IMR-90 (cell line): ENCODE data around the gene CCDC152. TPM values are rescaled to one million over a fixed set of nuclear protein-coding genes. Genes with fewer than 3 reads are reported as not detected.

Source experiments
- ATAC-seq: fragments of 200-7000 bp; cut with Tn5 transposase; 2 replicates; pipeline ENCODE4 v1.9.1; 2020; ENCODE audit warnings: low read depth, mild to moderate bottlenecking, moderate library complexity
- BruUV-seq: library from RNA; stranded (reverse); fragments of 400-500 nt; replicated peaks from 2 replicates; lab custom pipeline; 2021; lab: Mats Ljungman, UMichigan
- CTCF ChIA-PET: fragments of 300-600 bp; formaldehyde crosslinking; extraction: SDS; loops from one replicate; lab custom pipeline; 2021; ENCODE audit warnings: antibody characterized with exemption; lab: Yijun Ruan, JAX
- POLR2A ChIA-PET: fragments of 300-600 bp; sonication (Branson Sonifier 250); formaldehyde crosslinking; loops from one replicate; lab custom pipeline; 2022; ENCODE audit warnings: antibody characterized with exemption; ENCODE audit not compliant: unreplicated experiment; lab: Charles Lee
- DNase-seq: peaks from one replicate; pipeline ENCODE4 v3.0.0; 2013
- H2AFZ ChIP-seq: replicated peaks from 2 replicates; pipeline ENCODE3; 2013; ENCODE audit warnings: low read length, mild to moderate bottlenecking; ENCODE audit not compliant: poor library complexity
- H2AK5ac ChIP-seq: 2 replicates; pipeline ENCODE4 v1.6.1; 2013; ENCODE audit warnings: low read depth, low read length, inconsistent platforms
- H2AK9ac ChIP-seq: replicated peaks from 2 replicates; pipeline ENCODE3; 2013; ENCODE audit warnings: mild to moderate bottlenecking, low read depth, low read length, moderate library complexity; ENCODE audit not compliant: poor library complexity
- H2BK120ac ChIP-seq: 2 replicates; pipeline ENCODE4 v1.6.1; 2013; ENCODE audit warnings: low read depth, low read length, inconsistent platforms
- H2BK15ac ChIP-seq: 3 replicates; pipeline ENCODE4 v1.6.1; 2013; ENCODE audit warnings: low read depth, low read length, inconsistent platforms
- H2BK20ac ChIP-seq: 2 replicates; pipeline ENCODE4 v1.6.1; 2013; ENCODE audit warnings: low read depth, mild to moderate bottlenecking, inconsistent platforms, low read length, moderate library complexity
- H2BK5ac ChIP-seq: 2 replicates; pipeline ENCODE4 v1.6.1; 2013; ENCODE audit warnings: mild to moderate bottlenecking, low read depth, low read length, inconsistent platforms; ENCODE audit not compliant: poor library complexity, severe bottlenecking
- H3K14ac ChIP-seq: replicated peaks from 2 replicates; pipeline ENCODE4 v1.6.1; 2013; ENCODE audit warnings: low read depth, low read length, inconsistent platforms
- H3K18ac ChIP-seq: 2 replicates; pipeline ENCODE4 v1.6.1; 2013; ENCODE audit warnings: low read depth, low read length, control low read depth
- H3K23ac ChIP-seq: 2 replicates; pipeline ENCODE4 v1.6.1; 2013; ENCODE audit warnings: low read depth, low read length, inconsistent platforms
- H3K27ac ChIP-seq: 2 replicates; pipeline ENCODE4 v1.5.1; 2013; ENCODE audit warnings: mild to moderate bottlenecking, control low read depth, low read length; ENCODE audit not compliant: insufficient read depth
- H3K27me3 ChIP-seq: 2 replicates; pipeline ENCODE4 v1.6.1; 2013; ENCODE audit warnings: low read length; ENCODE audit not compliant: control insufficient read depth, insufficient read depth
- H3K36me3 ChIP-seq: 2 replicates; pipeline ENCODE4 v1.6.1; 2013; ENCODE audit warnings: low read length, mixed read lengths; ENCODE audit not compliant: control insufficient read depth, insufficient read depth
- H3K4ac ChIP-seq: 2 replicates; pipeline ENCODE4 v1.6.1; 2013; ENCODE audit warnings: low read depth, low read length, inconsistent platforms
- H3K4me1 ChIP-seq: 2 replicates; pipeline ENCODE4 v1.6.1; 2013; ENCODE audit warnings: low read length, mixed read lengths; ENCODE audit not compliant: control insufficient read depth, insufficient read depth
- H3K4me2 ChIP-seq: 2 replicates; pipeline ENCODE4 v1.6.1; 2013; ENCODE audit warnings: low read depth, mild to moderate bottlenecking, control low read depth, low read length, moderate library complexity
- H3K4me3 ChIP-seq: 2 replicates; pipeline ENCODE4 v1.5.1; 2013; ENCODE audit warnings: low read depth, mild to moderate bottlenecking, control low read depth, low read length, moderate library complexity; ENCODE audit not compliant: insufficient read depth
- H3K56ac ChIP-seq: 2 replicates; pipeline ENCODE4 v1.6.1; 2013; ENCODE audit warnings: low read length, inconsistent platforms; ENCODE audit not compliant: insufficient read depth; ENCODE audit errors: extremely low read depth
- H3K79me1 ChIP-seq, 2 experiments: 2 replicates each; pipeline ENCODE4 v1.6.1; 2013; ENCODE audit warnings: low read length in 2 of 2, inconsistent platforms in 1 of 2, low read depth in 1 of 2
- H3K9ac ChIP-seq: 2 replicates; pipeline ENCODE4 v1.6.1; 2013; ENCODE audit warnings: low read depth, low read length, control low read depth
- H3K9me1 ChIP-seq: 2 replicates; pipeline ENCODE4 v1.6.1; 2013; ENCODE audit warnings: low read length, inconsistent platforms; ENCODE audit not compliant: insufficient read depth
- H3K9me3 ChIP-seq: 2 replicates; pipeline ENCODE4 v1.6.1; 2013; ENCODE audit warnings: low read length; ENCODE audit not compliant: control insufficient read depth, insufficient read depth
- H4K20me1 ChIP-seq: 2 replicates; pipeline ENCODE4 v1.6.1; 2013; ENCODE audit warnings: low read length, inconsistent platforms; ENCODE audit not compliant: insufficient read depth
- H4K5ac ChIP-seq: 2 replicates; pipeline ENCODE4 v1.6.1; 2013; ENCODE audit warnings: mild to moderate bottlenecking, low read depth, low read length, control low read depth
- H4K8ac ChIP-seq, 2 experiments: 2 replicates each; pipeline ENCODE4 v1.6.1; 2013; ENCODE audit warnings: low read depth in 2 of 2, low read length in 2 of 2, control low read depth in 1 of 2, inconsistent platforms in 1 of 2
- H4K91ac ChIP-seq: 2 replicates; pipeline ENCODE4 v1.6.1; 2013; ENCODE audit warnings: low read depth, low read length, inconsistent platforms; ENCODE audit not compliant: insufficient read depth
- CEBPB ChIP-seq: IDR thresholded peaks from 2 replicates; pipeline ENCODE4 v1.6.1; 2012; ENCODE audit warnings: low read depth, low read length, improper control_type of control experiment
- CHD1 ChIP-seq: IDR thresholded peaks from 2 replicates; pipeline ENCODE4 v1.6.1; 2012; ENCODE audit warnings: low read depth, low read length, improper control_type of control experiment
- ELK1 ChIP-seq: fragments of 150-350 bp; IDR thresholded peaks from 2 replicates; pipeline ENCODE4 v1.6.1; 2016; ENCODE audit warnings: low read depth, mild to moderate bottlenecking, low read length, moderate library complexity, borderline replicate concordance
- FOS ChIP-seq: fragments of 150-350 bp; IDR thresholded peaks from 2 replicates; pipeline ENCODE4 v1.6.1; 2016; ENCODE audit warnings: low read depth, low read length
- MAFK ChIP-seq: IDR thresholded peaks from 2 replicates; pipeline ENCODE4 v1.6.1; 2012; ENCODE audit warnings: low read depth, low read length, improper control_type of control experiment
- MXI1 ChIP-seq: IDR thresholded peaks from 2 replicates; pipeline ENCODE4 v1.6.1; 2012; ENCODE audit warnings: low read depth, mild to moderate bottlenecking, low read length, moderate library complexity, borderline replicate concordance
- NFE2L2 ChIP-seq: fragments of 150-350 bp; IDR thresholded peaks from 2 replicates; pipeline ENCODE4 v1.6.1; 2016; ENCODE audit warnings: low read depth, mild to moderate bottlenecking, low read length
- POLR2A ChIP-seq: IDR thresholded peaks from 2 replicates; pipeline ENCODE4 v1.6.1; 2012; ENCODE audit warnings: mild to moderate bottlenecking, low read depth, low read length
- RAD21 ChIP-seq: IDR thresholded peaks from 2 replicates; pipeline ENCODE4 v1.6.1; 2012; ENCODE audit warnings: low read length, improper control_type of control experiment
- RFX5 ChIP-seq: IDR thresholded peaks from 2 replicates; pipeline ENCODE4 v1.8.0; 2012; ENCODE audit warnings: low read depth, mild to moderate bottlenecking, low read length, moderate library complexity
- SMC3 ChIP-seq: fragments of 150-350 bp; IDR thresholded peaks from 2 replicates; pipeline ENCODE4 v1.6.1; 2016; ENCODE audit warnings: low read depth, mild to moderate bottlenecking, antibody characterized with exemption, low read length, moderate library complexity
- WGBS, 2 experiments: methylation state at CpG; one replicate each; pipeline versions ENCODE4 v1.1.5 to v1.1.7; 2013; ENCODE audit warnings: missing lambda C conversion rate in 2 of 2; ENCODE audit not compliant: insufficient read length in 1 of 2; ENCODE audit errors: extremely low coverage in 2 of 2; 5-methylcytosine and 5-hydroxymethylcytosine counted together
- dilution Hi-C: fragments of 300-500 bp; cut with HindIII; formaldehyde crosslinking; loops from one replicate; pipeline ENCODE4 v1.14.3; 2018; ENCODE audit warnings: low sequenced_read_pairs; ENCODE audit not compliant: unreplicated experiment
- in situ Hi-C: fragments of 300-500 bp; cut with MboI; formaldehyde crosslinking; loops from 3 replicates; pipeline ENCODE4 v1.14.3; 2019; ENCODE audit warnings: low sequenced_read_pairs, inconsistent platforms, mixed read lengths
- intact Hi-C: fragments of 100-400 bp; cut with micrococcal nuclease; formaldehyde crosslinking; loops from 2 replicates; pipeline ENCODE4 v1.10.0; 2022
- polyA plus RNA-seq, 3 experiments: library from polyadenylated mRNA; depleted of rRNA; stranded (reverse); fragments of >200 nt; gene quantifications; 2 replicates each; pipeline ENCODE4 v1.2.3, GENCODE V29; 2012; ENCODE audit warnings: low replicate concordance in 1 of 3
- total RNA-seq: library from RNA; depleted of rRNA; stranded (reverse); fragments of >200 nt; gene quantifications from 2 replicates; pipeline ENCODE4 v1.2.3, GENCODE V29; 2012

Gene CCDC152
- total and polyA plus RNA-seq, 2 of the 4 experiments (the other 2 are of a cell fraction): 0.87 to 0.90 TPM

GRCh38 chr5:42839196-42839595 lies 82.6 kb downstream of the CCDC152 start:
- POLR2A ChIA-PET: no interaction called here
- ATAC-seq: no peak
- WGBS, 2 experiments: no CpG with 5 or more reads among the region's 3 CpGs

More at GRCh38 chr5:42839196-42839595, 82.6 kb downstream of the CCDC152 start:
- Histone ChIP-seq H2BK120ac (no peak overlapping the region), H2AK5ac (no peak overlapping the region), H4K91ac (no peak overlapping the region), H3K79me1 (no peaks in the 10 kb centered on the region), H2BK5ac (no peak overlapping the region), H2AK9ac (no peak overlapping the region), H3K27me3 (no peaks in the 10 kb centered on the region), H2BK20ac (no peak overlapping the region), H3K9ac (no peak overlapping the region), H3K56ac (no peak overlapping the region), H3K9me3 (no peaks in the 10 kb centered on the region), H2BK15ac (no peak overlapping the region), H3K14ac (no peak overlapping the region), H3K27ac (no peak overlapping the region), H3K4me1 (peaks cover 4% of the 10 kb centered on the region; the same call in 1 of the 2 replicates), H4K5ac (no peak overlapping the region), H3K4me2 (no peak overlapping the region), H2AFZ (no peak overlapping the region), H3K4me3 (no peak overlapping the region), H4K8ac (no peak overlapping the region), H3K23ac (no peak overlapping the region), H3K18ac (no peak overlapping the region), H3K4ac (no peak overlapping the region), H4K20me1 (no peaks in the 10 kb centered on the region), H3K36me3 (no peaks in the 10 kb centered on the region), H3K9me1 (no peaks in the 10 kb centered on the region)
- no TSS peak for BruUV-seq
- intact Hi-C loops: loop anchor here (10.0 kb wide), 1 partner anchor 1156 kb away; no protein-coding TSS in a partner anchor
- in situ Hi-C loops: no loop called here
- CTCF ChIA-PET: no interaction called here
- no peak for TF ChIP-seq FOS
- no peak for TF ChIP-seq MXI1
- no peak for TF ChIP-seq ELK1
- no peak for TF ChIP-seq RAD21
- no peak for TF ChIP-seq CEBPB
- no peak for TF ChIP-seq SMC3
- no peak for TF ChIP-seq MAFK
- no peak for TF ChIP-seq POLR2A
- no peak for TF ChIP-seq CHD1
- TF ChIP-seq RFX5: no peak
- no peak for TF ChIP-seq NFE2L2
- dilution Hi-C loops: no loop called here
- no peak for DNase-seq
